ENCODE measurements around the gene SIGLEC12. TPM values are rescaled to one million over a fixed set of nuclear protein-coding genes. Genes with fewer than 3 reads are reported as not detected.

The SIGLEC12 gene
- total and polyA plus RNA-seq, 9 of the 15 experiments (the other 6 are each of a cell fraction or from before 2014, with no cell fraction given): 0.08 to 1.3 (median 0.54) TPM

GRCh38 chr19:51521357-51521756, 19.8 kb upstream of the SIGLEC12 start:
- Histone ChIP-seq H3K4me3 (no peak overlapping the region), H3K4me1 (replicated peaks in 1 of 2; ENCODE audit: control insufficient read depth in 2 of 2, insufficient read depth in 2 of 2, low read length in 2 of 2) (peaks cover 23 to 30% of the 10 kb centered on the region in 2 experiments), H3K27me3 (ENCODE audit: control insufficient read depth in 2 of 2, insufficient read depth in 2 of 2, low read length in 2 of 2) (no peaks in the 10 kb centered on the region), H3K36me3 (ENCODE audit: control insufficient read depth, insufficient read depth, low read length) (0 out of 3 replicates have a peak, but pooled peaks cover 2% of the 10 kb centered on the region), H3K79me2 (ENCODE audit: control insufficient read depth, insufficient read depth, low read length) (no peaks in the 10 kb centered on the region), H3K9me1 (ENCODE audit: control insufficient read depth, insufficient read depth, low read length) (no peaks in the 10 kb centered on the region), H3K4me2 (ENCODE audit: insufficient read depth, low read length) (no peak overlapping the region), H4K20me1 (replicated peaks; ENCODE audit: control insufficient read depth, insufficient read depth, low read length) (no peaks in the 10 kb centered on the region), H3K27ac (ENCODE audit: extremely low read depth, low read depth, low read length) (no peak overlapping the region), H3K9ac (ENCODE audit: insufficient read depth in 1 of 2, low read depth in 2 of 2, low read length in 2 of 2) (no peak overlapping the region), H2AFZ (ENCODE audit: low read depth, low read length) (no peak overlapping the region), H3K9me3 (replicated peaks; ENCODE audit: control insufficient read depth, insufficient read depth, low read depth, low read length) (peaks cover 9% of the 10 kb centered on the region; the same call in 1 of the 2 replicates)
- DNase-seq (ENCODE audit: extremely low read depth in 1 of 4, low spot score in 3 of 4): no peak
- intact Hi-C loops (cut with micrococcal nuclease) (no loop called here), in situ Hi-C loops (cut with MboI) (no loop called here)
- no peak for FAIRE-seq
- POLR2A ChIA-PET: no interaction called here
- TF ChIP-seq ZNF764 (CRISPR knock-in tag; IDR thresholded peaks at IDR 0.05; ENCODE audit: low read depth): no peak
- TF ChIP-seq ZNF316 (IDR thresholded peaks at IDR 0.05): peak; percentile 60
- TF ChIP-seq MAFF (IDR thresholded peaks at IDR 0.05; ENCODE audit: low read length): peak; percentile 25; the same call in 1 of the 2 replicates
- TF ChIP-seq SNRNP70 (optimal IDR thresholded peaks at IDR 0.05; ENCODE audit: low read depth, low read length): no peak
- no peak for TF ChIP-seq NUFIP1 (IDR thresholded peaks at IDR 0.05; ENCODE audit: partially characterized antibody)
- TF ChIP-seq MAFG (tag; conservative IDR thresholded peaks at IDR 0.05): 0 out of 2 replicates have a peak, but pooled peaks have one; percentile 23
- no TSS peak for BruUV-seq (replicated peaks)
- no peak for ATAC-seq
- CTCF ChIA-PET (ENCODE audit: low intra/inter-chr PET ratio): no interaction called here
- WGBS (ENCODE audit: insufficient coverage, low coverage, missing lambda C conversion rate): 100% methylated on average over 2 of the region's 2 CpGs

- ATAC-seq (no peak), FAIRE-seq (no peak), DNase-seq (ENCODE audit: extremely low read depth in 1 of 4, low spot score in 3 of 4) (no peak)
- H4K20me1 ChIP-seq (replicated peaks; ENCODE audit: control insufficient read depth, insufficient read depth, low read length): no peaks in the 10 kb centered on the region
- peaks cover 17 to 24% of the 10 kb centered on the region in 2 experiments for H3K4me1 ChIP-seq (replicated peaks in 1 of 2; ENCODE audit: control insufficient read depth in 2 of 2, insufficient read depth in 2 of 2, low read length in 2 of 2)
- ChIA-PET POLR2A (no interaction called here), CTCF (ENCODE audit: low intra/inter-chr PET ratio) (no interaction called here)
- BruUV-seq (replicated peaks): no TSS peak
- H3K79me2 ChIP-seq (ENCODE audit: control insufficient read depth, insufficient read depth, low read length): no peaks in the 10 kb centered on the region
- H3K9ac ChIP-seq (ENCODE audit: insufficient read depth in 1 of 2, low read depth in 2 of 2, low read length in 2 of 2): no peak overlapping the region
- H3K27ac ChIP-seq (ENCODE audit: extremely low read depth, low read depth, low read length): no peak overlapping the region
- intact Hi-C loops (cut with micrococcal nuclease) (no loop called here), in situ Hi-C loops (cut with MboI) (no loop called here)
- H3K9me3 ChIP-seq (replicated peaks; ENCODE audit: control insufficient read depth, insufficient read depth, low read depth, low read length): peaks cover 9% of the 10 kb centered on the region; the same call in 1 of the 2 replicates
- H3K4me2 ChIP-seq (ENCODE audit: insufficient read depth, low read length): no peak overlapping the region
- no peaks in the 10 kb centered on the region for H3K27me3 ChIP-seq (ENCODE audit: control insufficient read depth in 2 of 2, insufficient read depth in 2 of 2, low read length in 2 of 2)
- 52% methylated on average over 2 of the region's 2 CpGs for WGBS (ENCODE audit: insufficient coverage, low coverage, missing lambda C conversion rate)
- 0 out of 3 replicates have a peak, but pooled peaks cover 2% of the 10 kb centered on the region for H3K36me3 ChIP-seq (ENCODE audit: control insufficient read depth, insufficient read depth, low read length)
- no peak overlapping the region for H3K4me3 ChIP-seq
- H2AFZ ChIP-seq (ENCODE audit: low read depth, low read length): 0 out of 2 replicates have a peak overlapping the region, but pooled peaks have one; percentile 11
- no peaks in the 10 kb centered on the region for H3K9me1 ChIP-seq (ENCODE audit: control insufficient read depth, insufficient read depth, low read length)
- TF ChIP-seq E2F1 (CRISPR knock-in tag; IDR thresholded peaks at IDR 0.05): no peak
- no peak for TF ChIP-seq BMI1 (IDR thresholded peaks at IDR 0.05; ENCODE audit: low read length)
- no peak for TF ChIP-seq YBX1 (IDR thresholded peaks at IDR 0.05)
- peak; percentile 39; the same call in 1 of the 2 replicates for TF ChIP-seq TOE1 (IDR thresholded peaks at IDR 0.05; ENCODE audit: borderline replicate concordance)
- no peak for TF ChIP-seq TOE1 (CRISPR knock-in tag; IDR thresholded peaks at IDR 0.05; ENCODE audit: borderline replicate concordance, low read depth)
- TF ChIP-seq ZKSCAN3 (CRISPR knock-in tag; IDR thresholded peaks at IDR 0.05): no peak
- peak; percentile 86 for TF ChIP-seq TFE3 (CRISPR knock-in tag; IDR thresholded peaks at IDR 0.05)
- no peak for TF ChIP-seq SETDB1 (IDR thresholded peaks at IDR 0.05; ENCODE audit: low read length)
- no peak for TF ChIP-seq ZNF76 (CRISPR knock-in tag; IDR thresholded peaks at IDR 0.05; ENCODE audit: borderline replicate concordance)
- TF ChIP-seq TRIM28 (IDR thresholded peaks at IDR 0.05): no peak
- TF ChIP-seq SNIP1 (IDR thresholded peaks at IDR 0.05; ENCODE audit: low read depth): no peak
Observed at GRCh38 chr19:51520728-51521127, 19.1 kb upstream of the SIGLEC12 start.

All from K562 (cell line).